Stimulated activated CD4-positive, alpha-beta T cell treated with anti-CD3 and anti-CD28 coated beads, Interleukin-1b, Interleukin-23, amount 100 ng/mL, for 1 hour (primary cell): Measurements from ENCODE around the gene CIDEC.
"Not testable (repeated sequence)": the region's sequence is repeated elsewhere in the genome, so short reads cannot be mapped to it uniquely, and the experiment has no call there.

Experiments used
- DNase-seq, 2 donors: peaks; one replicate each; pipeline ENCODE4 v3.0.0-alpha.2; 2020; ENCODE audit warnings: low read depth in 2 of 2

Gene CIDEC

DNA sequence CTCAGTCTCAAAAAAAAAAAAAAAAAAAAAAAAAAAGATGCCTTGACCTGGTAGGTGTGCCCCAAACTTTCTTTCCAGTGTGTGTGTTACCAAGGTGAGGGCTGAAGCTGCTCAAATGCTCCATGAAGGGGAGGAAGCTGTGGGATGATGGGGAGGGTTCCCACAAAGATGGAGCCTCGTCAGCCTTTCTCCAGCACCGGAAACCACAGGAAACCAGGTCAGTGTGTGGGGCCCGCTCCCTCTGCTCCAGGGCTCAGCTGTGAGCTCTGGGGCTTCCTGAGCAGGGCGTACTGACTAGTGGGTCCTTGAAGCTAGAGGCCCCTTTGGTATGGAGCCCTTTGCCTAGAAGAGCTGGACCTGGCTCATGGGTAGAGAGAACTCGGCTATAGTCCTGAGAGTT is 21.9 kb upstream of the CIDEC start:
- no peak for DNase-seq

- not testable (repeated sequence) for DNase-seq
Observed at GRCh38 chr3:9900965-9901415, 20.9 kb upstream of the CIDEC start.

DNA sequence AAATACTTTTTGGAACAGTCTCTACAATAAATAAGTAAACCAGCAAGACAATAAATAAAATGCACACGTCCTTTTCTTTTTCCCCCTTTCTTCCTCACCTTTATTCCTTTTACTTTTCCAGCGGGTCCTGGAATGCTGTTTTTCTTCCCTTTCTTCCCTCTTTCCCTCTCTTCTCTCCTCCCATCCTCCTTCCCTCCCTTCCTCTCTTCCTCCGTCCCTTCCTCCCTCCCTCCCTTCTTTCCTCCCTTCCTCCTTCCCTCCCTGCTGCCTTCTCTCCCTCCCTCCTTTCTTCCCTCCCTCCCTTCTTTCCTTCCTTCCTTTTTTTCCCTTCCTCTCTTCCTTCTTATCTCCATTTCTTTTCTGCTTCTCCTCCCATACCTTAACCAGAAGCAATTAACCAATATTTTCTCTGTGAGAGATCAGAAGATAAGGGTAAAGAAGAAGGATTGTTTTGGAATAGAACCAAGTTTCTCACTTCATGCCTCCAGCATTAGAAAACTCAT is 19.3 kb upstream of the CIDEC start:
- no peak for DNase-seq

DNA sequence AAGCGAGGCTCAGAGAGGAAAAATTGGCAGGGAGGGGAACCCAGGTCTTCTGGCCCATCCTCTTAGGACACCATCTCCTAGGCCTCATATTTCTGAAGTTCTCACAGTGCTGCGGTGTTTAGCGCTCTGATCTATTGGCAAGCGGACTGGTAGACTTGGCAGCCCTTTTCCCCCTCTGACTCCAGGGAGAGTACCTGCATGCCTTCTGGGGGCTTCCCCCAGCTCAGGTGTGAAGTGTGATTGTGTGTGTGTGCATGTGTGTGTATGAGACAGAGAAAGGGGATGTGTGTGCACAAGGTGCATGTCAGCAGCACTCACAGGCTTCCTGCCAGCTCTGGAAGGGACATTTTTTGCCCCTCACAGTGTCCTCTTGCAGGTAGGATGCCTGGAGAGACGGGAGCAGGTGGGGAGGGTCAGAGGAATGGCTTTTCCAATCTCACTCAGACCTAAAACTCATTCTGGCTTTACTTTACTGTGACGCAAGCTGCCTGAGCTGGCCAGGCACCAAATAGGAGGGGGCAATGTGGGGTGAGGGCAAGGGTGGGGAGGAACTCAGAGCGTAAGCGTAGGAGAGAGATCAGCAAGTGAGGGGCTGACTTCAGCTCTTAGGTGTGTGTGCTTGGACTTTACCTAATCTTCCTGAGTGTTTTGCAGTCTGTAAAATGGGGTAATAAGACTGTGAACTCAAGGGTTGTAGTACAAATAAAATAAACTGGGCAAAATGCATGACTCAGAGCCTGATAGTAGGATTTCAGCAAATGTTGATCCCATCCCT is 18.6 kb upstream of the CIDEC start:
- DNase-seq, result no peak

GRCh38 chr3:9897408-9898372 is 17.6 kb upstream of the CIDEC start:
- DNase-seq, result no peak

GRCh38 chr3:9896755-9897407 is 16.8 kb upstream of the CIDEC start:
- DNase-seq, result not testable (repeated sequence)

- DNase-seq, result not testable (repeated sequence)
Observed at GRCh38 chr3:9895715-9896114, 15.7 kb upstream of the CIDEC start.

GRCh38 chr3:9893739-9894138 is 13.7 kb upstream of the CIDEC start:
- DNase-seq, result no peak

DNA sequence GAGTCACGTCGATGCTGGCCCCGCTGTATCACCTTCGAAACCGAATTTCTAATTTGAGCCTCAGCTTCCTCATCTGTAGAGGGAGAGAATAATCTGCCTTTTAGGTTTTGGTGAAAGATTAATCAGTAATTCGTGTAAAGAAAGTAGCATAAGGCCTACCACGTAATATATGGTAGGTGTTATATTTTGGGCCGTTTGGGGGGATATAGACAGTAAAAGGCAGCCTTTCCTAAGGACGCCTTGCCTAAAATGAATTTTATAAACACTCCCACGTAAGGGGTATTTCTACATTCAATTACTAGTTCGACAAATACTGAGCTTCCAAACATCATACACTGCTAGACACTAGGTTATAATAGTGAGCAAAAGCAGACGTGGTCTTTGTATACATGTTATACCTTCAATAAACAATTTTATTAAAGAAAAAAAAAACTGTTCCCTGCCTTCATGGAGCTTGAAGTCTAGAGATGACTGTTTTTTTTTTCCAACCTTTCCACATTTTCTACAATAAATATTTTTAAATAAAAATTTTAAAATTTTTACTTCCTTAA is 11.1 kb upstream of the CIDEC start:
- DNase-seq, result no peak

DNA sequence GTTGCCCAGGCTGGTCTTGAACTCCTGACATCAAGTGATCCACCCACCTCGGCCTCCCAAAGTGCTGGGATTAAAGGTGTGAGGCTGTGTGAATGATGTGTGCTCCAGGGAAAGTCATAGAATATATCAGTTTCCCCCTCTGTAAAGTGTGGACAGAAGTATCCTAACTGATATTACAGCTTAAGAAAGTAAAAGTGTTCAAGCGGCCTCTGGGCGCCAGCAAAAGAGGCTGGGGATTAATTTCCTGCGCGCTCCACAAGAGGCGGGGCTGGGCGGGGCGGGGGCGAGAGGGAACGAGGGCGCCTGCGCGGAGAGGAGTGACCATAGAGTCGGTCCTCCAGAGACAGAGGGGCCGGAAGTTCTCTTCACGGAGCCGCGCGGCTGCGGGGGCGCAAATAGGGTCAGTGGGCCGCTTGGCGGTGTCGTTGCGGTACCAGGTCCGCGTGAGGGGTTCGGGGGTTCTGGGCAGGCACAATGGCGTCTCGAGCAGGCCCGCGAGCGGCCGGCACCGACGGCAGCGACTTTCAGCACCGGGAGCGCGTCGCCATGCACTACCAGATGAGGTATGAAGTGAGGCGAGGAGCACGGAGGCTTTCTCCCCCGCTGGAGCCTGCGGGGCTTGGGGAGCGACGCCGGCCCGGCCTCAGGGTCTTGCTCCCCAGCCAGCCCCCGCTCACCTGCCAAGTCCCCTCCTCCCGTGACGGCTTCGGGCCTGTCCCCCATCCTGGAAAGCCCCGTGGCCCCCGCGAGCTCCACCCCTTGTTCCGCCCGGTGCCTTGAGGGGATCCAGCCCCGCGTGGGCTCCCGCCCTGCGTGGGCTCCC is 10.4 kb upstream of the CIDEC start, which contains the start of gene JAGN1:
Gene JAGN1, plus strand, starts transcription at position 362 of the 823 bp plus-strand sequence. Its CDS starts 113 bp downstream, at position 475.
- DNase-seq, result peak; percentile 79 to 91

GRCh38 chr3:9889405-9889804 is 9.4 kb upstream of the CIDEC start:
- no peak for DNase-seq

GRCh38 chr3:9888540-9888939 is 8.5 kb upstream of the CIDEC start:
- no peak for DNase-seq

DNA sequence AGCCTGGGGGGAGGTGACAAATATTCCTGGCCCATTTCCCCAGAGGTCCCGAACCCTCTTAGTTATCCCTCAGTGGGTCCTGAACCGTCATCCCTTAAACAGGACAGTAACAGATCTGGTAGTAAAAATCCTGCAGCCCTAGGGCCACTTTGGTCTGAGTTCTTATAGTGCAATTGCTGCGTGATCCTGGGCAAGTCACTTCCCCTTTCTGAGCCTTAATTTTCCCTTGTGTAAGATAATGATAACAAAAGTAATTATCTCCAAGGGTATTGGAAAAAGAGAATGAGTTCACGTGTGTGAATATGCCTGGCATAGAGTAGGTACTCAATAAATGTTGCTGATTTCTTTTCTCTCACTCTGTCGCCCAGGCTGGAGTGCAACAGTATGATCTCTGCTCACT is 7.4 kb upstream of the CIDEC start:
- no peak for DNase-seq

- DNase-seq, result no peak
Observed at GRCh38 chr3:9886328-9886727, 6.3 kb upstream of the CIDEC start.

DNA sequence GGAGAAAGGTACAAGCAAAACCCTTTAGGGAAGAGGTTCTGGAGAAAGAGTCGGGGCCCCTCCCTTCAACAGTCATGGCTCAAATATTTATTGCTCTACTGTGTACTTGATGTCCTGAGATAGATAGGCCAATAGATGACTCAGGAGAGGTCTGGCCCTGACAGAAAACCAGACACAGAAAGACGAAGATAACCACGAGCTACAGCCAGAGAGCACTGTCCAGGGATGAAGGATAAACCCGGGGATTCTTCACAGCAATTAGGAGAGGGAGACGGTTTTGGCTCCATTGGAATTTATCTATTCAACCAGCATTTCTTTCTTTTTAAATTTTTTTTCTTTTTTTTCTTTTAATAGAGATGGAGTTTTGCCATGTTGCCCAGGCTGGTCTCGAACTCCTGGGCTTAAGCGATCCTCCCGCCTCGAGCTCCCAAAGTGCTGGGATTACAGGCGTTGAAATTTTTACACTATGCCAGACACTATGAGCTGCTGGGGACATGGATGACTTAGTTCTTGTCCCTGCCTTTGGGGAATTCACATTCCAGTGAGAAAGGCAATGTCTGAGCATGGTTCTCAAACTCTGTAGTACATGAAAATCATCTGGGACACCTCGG is 4.6 kb upstream of the CIDEC start:
- DNase-seq, result no peak

DNA sequence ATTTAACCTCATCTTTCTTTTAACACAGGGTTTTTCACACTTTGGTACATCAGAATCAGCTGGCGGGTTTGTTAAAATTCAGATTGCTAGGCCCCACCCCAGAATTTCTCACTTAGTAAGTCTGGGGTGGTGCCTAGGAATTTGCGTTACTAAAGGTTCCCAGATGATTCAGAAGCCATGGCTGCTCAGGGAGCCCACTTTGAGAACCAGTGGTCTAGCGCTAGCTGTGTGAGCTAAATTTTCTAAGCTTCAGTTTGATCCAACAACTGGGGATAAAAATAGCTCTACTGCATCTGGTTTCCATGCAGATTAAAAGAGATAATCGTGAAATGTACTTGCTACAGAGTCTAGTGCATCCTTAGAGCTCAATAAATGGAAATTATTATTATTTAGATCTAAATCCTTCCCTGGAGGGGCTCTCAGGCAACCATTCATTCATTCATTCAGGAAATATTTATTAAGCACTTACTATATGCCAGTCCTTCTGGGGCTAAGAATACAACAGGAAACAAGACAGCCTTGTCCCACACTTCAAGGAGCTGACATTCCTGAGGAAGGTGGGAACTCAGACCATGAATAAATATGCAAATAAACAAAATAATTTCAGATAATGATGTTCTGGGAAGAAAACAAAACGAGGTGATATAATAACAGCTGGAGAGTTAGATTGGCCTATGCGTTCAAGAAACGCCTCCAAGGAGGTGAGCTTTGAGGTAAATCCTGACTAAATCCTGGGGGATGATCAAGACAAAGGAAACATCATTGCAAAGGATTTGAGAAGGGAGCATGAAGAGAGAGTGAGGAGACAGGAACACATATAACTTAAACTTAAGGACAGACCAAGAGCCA is 3.9 kb upstream of the CIDEC start:
- DNase-seq, result no peak

DNA sequence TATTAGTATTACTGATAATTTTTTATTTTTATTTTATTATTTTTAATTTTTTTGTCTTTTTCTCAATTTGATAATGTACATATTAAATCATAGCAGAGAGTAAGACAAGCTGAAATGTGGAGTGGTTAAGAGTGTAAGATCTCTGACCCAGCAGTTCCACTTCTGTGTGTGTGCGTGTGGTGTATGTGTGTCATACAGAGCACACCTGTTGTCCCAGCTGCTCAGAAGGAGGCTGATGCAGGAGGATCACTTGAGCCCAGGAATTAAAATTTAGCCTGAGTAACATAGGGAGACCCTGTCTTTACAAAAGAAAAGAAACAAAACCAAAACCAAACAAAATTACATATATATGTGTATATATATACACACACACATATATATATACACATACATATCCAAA is 1.4 kb upstream of the CIDEC start:
- DNase-seq, result no peak

DNA sequence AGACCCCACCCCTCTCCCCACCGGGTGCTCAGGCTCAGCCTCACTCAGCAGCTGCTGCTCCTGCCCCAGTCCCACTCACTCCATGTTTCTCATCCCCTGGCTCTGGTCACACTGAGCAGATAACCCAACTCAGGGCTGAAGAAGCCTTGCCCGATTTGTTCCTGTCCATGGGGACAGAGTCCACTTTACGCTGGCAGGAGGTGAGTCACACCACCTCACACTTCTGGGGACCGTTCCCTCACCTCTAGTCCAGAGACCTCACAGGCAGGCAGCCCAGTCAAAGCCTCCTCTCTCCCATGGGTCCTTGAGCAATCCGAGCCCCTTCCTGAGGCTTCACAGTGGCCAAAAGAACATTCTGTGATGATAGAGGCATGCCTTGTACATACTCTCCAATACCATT is 1.4 kb downstream of the CIDEC start:
- DNase-seq, result no peak

- DNase-seq, result no peak
Observed at GRCh38 chr3:9876991-9877390, 3.1 kb downstream of the CIDEC start.
